ENCODE measurements around the gene CUX1. TPM values are rescaled to one million over a fixed set of nuclear protein-coding genes. Genes with fewer than 3 reads are reported as not detected.

Gene CUX1
- total RNA-seq, 1 experiment from 2014 or later: 53.5 TPM

DNA sequence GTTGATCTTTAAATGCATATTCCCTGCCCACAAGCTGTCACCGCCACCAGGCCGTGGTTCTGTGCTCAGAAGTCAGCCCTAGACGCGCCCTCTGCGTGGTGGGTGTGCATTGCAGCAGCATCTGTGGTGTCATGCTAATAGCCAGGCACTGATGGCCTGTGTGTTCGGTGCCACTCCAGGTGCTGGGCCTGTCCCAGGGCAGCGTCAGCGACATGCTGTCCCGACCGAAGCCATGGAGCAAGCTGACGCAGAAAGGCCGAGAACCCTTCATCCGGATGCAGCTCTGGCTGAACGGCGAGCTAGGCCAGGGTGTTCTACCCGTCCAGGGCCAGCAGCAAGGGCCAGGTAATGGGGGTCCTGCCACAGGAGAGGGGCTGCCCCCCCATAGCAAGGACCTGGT lies 386.8 kb downstream of the CUX1 start:
- H3K27me3 Mint-ChIP-seq (ENCODE audit: low read depth): no peaks in the 10 kb centered on the region
- Histone ChIP-seq H4K8ac (replicated peaks; ENCODE audit: insufficient read length, low read depth, low read length) (no peak overlapping the region), H3K9me3 (ENCODE audit: control insufficient read depth, low read depth, low read length) (no peaks in the 10 kb centered on the region), H3K27me3 (ENCODE audit: insufficient read depth, low read length) (no peaks in the 10 kb centered on the region), H4K91ac (ENCODE audit: insufficient read length, low read depth, low read length) (no peak overlapping the region), H3K56ac (ENCODE audit: insufficient read length, low read depth, low read length) (no peak overlapping the region), H2BK120ac (ENCODE audit: low read depth, low read length, poor library complexity, severe bottlenecking) (no peak overlapping the region), H3K79me1 (ENCODE audit: insufficient read depth, low read depth, low read length, poor library complexity, severe bottlenecking) (no peaks in the 10 kb centered on the region), H2BK20ac (ENCODE audit: low read depth, low read length, poor library complexity, severe bottlenecking) (no peak overlapping the region), H4K5ac (ENCODE audit: insufficient read length, low read depth, low read length) (no peak overlapping the region), H2AK5ac (ENCODE audit: insufficient read length, low read length) (no peak overlapping the region), H3K4me2 (ENCODE audit: insufficient read depth, insufficient read length, low read length) (no peak overlapping the region), H2BK12ac (ENCODE audit: insufficient read length, low read depth, low read length) (no peak overlapping the region), H3K4me1 (ENCODE audit: insufficient read depth, low read length) (no peaks in the 10 kb centered on the region), H2BK5ac (ENCODE audit: insufficient read length, low read length) (no peak overlapping the region), H3K23me2 (ENCODE audit: insufficient read length, low read depth, low read length, poor library complexity, severe bottlenecking) (no peaks in the 10 kb centered on the region), H3K79me2 (ENCODE audit: insufficient read depth, low read length) (no peaks in the 10 kb centered on the region), H3K4ac (ENCODE audit: low read depth, low read length) (no peak overlapping the region), H3K9ac (ENCODE audit: extremely low read depth, insufficient read length, low read length) (no peak overlapping the region), H2AFZ (ENCODE audit: low read length) (no peak overlapping the region), H4K20me1 (ENCODE audit: control insufficient read depth, insufficient read depth, insufficient read length) (no peaks in the 10 kb centered on the region), H3K27ac (ENCODE audit: insufficient read length, low read depth, low read length) (no peak overlapping the region), H3K18ac (ENCODE audit: insufficient read length, low read depth, low read length) (no peak overlapping the region), H3K23ac (ENCODE audit: insufficient read length, low read depth, low read length) (no peak overlapping the region), H3T11ph (ENCODE audit: low read length) (no peak overlapping the region), H3K14ac (ENCODE audit: insufficient read depth, low read length) (no peak overlapping the region; the same call in 1 of the 2 replicates), H2BK15ac (ENCODE audit: low read depth, low read length) (no peak overlapping the region)
- H3K9me3 Mint-ChIP-seq: no peaks in the 10 kb centered on the region
- peaks cover 33 to 81% (median 70%) of the 10 kb centered on the region in 3 experiments for H3K36me3 Mint-ChIP-seq (ENCODE audit: insufficient read depth in 1 of 3, low read depth in 3 of 3)
- no CpG with 5 or more reads among the region's 16 CpGs for WGBS (ENCODE audit: extremely low coverage, insufficient read length, low lambda C conversion rate)
- no peak overlapping the region for H3K27ac Mint-ChIP-seq
- peaks cover 4 to 6% of the 10 kb centered on the region in 2 experiments for H3K4me1 Mint-ChIP-seq
- TF ChIP-seq, protein P1, sequence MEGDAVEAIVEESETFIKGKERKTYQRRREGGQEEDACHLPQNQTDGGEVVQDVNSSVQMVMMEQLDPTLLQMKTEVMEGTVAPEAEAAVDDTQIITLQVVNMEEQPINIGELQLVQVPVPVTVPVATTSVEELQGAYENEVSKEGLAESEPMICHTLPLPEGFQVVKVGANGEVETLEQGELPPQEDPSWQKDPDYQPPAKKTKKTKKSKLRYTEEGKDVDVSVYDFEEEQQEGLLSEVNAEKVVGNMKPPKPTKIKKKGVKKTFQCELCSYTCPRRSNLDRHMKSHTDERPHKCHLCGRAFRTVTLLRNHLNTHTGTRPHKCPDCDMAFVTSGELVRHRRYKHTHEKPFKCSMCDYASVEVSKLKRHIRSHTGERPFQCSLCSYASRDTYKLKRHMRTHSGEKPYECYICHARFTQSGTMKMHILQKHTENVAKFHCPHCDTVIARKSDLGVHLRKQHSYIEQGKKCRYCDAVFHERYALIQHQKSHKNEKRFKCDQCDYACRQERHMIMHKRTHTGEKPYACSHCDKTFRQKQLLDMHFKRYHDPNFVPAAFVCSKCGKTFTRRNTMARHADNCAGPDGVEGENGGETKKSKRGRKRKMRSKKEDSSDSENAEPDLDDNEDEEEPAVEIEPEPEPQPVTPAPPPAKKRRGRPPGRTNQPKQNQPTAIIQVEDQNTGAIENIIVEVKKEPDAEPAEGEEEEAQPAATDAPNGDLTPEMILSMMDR (conservative IDR thresholded peaks at IDR 0.05): no peak
- no peak for DNase-seq
- H3K4me3 Mint-ChIP-seq: no peak overlapping the region

Measured in H9 (cell line).